Measurements from ENCODE around the gene TRMT61B. TPM values are rescaled to one million over a fixed set of nuclear protein-coding genes. Genes with fewer than 3 reads are reported as not detected.

TRMT61B gene
- total and polyA plus RNA-seq, 2 experiments from 2014 or later, result 34.7 to 52.7 TPM

GRCh38 chr2:28822036-28822435, 48.1 kb downstream of the TRMT61B start:
- Mint-ChIP-seq H3K36me3 (ENCODE audit: low read depth) (no peaks in the 10 kb centered on the region), H3K4me3 (no peak overlapping the region), H3K9me3 (no peaks in the 10 kb centered on the region), H3K27me3 (ENCODE audit: insufficient read depth, low read depth, poor library complexity) (peaks cover 9% of the 10 kb centered on the region), H3K27ac (no peak overlapping the region), H3K4me1 (no peaks in the 10 kb centered on the region)
- Histone ChIP-seq H3K4me3 (no peak overlapping the region), H3K36me3 (ENCODE audit: insufficient read depth) (no peaks in the 10 kb centered on the region), H3K9me2 (ENCODE audit: insufficient read depth) (no peaks in the 10 kb centered on the region), H2AFZ (no peak overlapping the region), H4K20me1 (replicated peaks; ENCODE audit: insufficient read depth) (no peaks in the 10 kb centered on the region), H3K4me2 (no peak overlapping the region), H3K27ac (ENCODE audit: low read depth) (no peak overlapping the region), H3K4me1 (ENCODE audit: insufficient read depth) (no peaks in the 10 kb centered on the region), H3F3A (replicated peaks; ENCODE audit: low read depth) (no peaks in the 10 kb centered on the region), H3K27me3 (ENCODE audit: insufficient read depth) (no peaks in the 10 kb centered on the region), H3K79me2 (replicated peaks; ENCODE audit: insufficient read depth) (no peaks in the 10 kb centered on the region)
- no peak for ATAC-seq
- TF ChIP-seq CTCF (conservative IDR thresholded peaks at IDR 0.05; ENCODE audit: low read depth in 2 of 2) (no peak), POLR2AphosphoS5 (IDR thresholded peaks at IDR 0.05; ENCODE audit: low read depth) (no peak), ZNF114 (CRISPR knock-in tag; IDR thresholded peaks at IDR 0.05) (no peak), ZNF462 (CRISPR knock-in tag; IDR thresholded peaks at IDR 0.05) (no peak), JUNB (IDR thresholded peaks at IDR 0.05; ENCODE audit: unreplicated experiment) (no peak)
- no peak for DNase-seq (ENCODE audit: low spot score)
